Activated T-cell treated with anti-CD3 and anti-CD28 coated beads for 1 hour (primary cell): ENCODE data around the gene RPS6KL1.

Experiments
- DNase-seq: peaks from one replicate; pipeline ENCODE4 v3.0.0-alpha.2; 2020; ENCODE audit warnings: low read depth

The RPS6KL1 gene

DNA sequence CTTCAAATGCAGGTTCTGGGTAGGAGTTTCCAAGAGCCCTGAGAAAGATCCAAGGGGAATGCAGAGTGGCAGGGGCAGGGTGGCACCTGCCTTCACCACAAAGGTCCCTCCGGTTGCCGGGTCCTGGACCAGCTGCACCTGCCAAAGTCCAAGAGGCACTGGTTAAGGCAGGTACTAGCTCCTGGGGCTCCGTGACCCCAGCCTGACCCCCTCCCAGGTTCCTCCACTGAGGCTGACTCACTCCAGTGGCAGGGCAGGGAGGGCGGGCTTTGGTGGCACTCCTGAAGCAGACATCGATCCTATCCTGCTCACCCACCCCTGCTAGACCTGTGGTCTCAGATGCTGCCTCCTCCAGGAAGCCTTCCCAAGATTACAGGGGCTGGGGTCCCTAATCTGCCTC lies 11.4 kb downstream of the RPS6KL1 start:
- DNase-seq = no peak

GRCh38 chr14:74911221-74911620 lies 11.8 kb downstream of the RPS6KL1 start:
- no peak for DNase-seq

DNA sequence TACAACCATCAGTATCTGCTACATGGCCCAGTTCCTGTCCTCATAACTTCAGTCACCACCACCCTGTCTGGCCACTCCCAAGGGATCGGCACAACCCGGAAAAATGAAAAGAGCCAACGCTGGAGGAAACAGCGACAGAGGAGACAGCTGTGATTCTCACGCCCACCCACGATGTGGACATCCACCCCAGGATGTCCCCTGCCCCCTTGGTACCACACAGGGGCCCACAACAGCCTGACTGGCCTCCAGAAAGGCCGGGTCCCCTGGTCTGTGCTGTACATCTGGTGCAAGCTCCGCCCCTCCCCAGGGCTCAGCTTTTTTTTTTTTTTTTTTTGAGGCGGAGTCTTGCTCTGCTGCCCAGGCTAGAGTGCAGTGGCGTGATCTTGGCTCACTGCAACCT lies 12.5 kb downstream of the RPS6KL1 start:
- DNase-seq = no peak

DNA sequence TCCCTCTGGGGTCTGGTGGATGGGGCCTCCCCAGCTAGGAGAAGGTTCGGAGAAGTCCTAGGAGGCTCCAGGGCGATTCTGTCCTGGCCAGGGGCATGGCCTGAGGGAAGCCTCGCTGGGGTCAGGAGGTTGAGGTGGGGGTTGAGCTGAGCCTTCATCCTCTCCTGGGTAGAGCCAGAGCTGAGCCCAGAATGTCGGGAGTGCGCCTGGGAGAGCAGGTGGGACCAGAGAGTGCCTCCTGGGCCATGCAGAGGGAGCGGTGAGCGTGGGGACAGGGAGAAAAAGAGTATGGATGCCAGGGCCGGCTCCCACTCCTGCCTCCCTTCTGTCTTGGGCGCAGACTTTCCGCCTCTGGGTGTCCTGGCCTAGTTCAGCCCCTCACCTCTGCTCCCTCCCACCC lies 13.1 kb downstream of the RPS6KL1 start:
- no peak for DNase-seq

DNA sequence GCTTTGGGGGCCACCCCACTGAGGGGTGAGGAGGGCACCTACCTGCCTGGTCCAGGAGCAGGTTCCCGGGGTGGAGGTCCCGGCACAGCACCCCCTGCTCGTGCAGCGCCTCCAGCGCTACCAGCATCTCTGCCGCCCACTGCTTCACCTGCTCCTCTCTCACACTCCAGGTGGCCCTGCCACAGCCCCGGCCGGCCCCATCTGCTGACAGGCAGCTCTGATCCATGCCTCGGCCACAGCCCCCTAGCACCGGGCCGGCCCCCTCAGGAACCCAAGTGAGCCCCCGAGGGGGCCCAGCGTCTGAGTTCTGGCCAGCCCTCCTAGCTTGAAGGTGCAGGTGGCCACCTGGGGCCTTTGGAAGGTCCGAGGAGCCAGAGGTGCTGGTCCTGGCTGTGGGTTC lies 13.6 kb downstream of the RPS6KL1 start:
- DNase-seq = no peak

- DNase-seq = no peak
Measured at GRCh38 chr14:74908861-74909341, 14.2 kb downstream of the RPS6KL1 start.

- no peak for DNase-seq
Measured at GRCh38 chr14:74907744-74908143, 15.3 kb downstream of the RPS6KL1 start.

DNA sequence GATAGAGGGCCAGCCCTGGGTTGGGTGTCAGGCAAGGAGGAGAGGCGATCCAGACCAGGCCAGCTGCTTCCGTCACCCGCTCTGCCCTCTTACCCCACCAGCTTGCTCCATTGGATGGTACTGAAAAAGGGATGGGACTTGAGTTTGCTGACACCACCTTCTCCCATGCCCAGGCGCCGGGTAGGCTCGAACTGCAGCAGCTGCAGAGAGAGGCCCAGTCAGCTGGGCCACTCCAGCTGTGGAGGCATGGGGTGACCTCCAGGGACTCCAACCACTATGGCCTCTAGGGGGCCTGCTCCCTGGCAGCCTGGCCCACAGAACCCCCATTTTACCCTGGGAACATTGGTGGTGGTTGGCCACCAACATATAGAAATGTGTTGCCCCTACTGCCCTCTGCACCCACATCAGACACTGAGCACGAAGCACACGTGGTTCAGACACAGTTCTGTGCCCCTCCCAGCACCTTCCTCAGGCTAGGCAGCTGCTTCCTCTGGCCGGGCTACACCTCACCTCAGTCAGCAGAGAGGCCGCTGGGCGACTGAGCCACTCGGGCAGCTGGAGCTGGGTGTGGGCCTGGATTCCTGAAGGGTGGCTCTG lies 16.0 kb downstream of the RPS6KL1 start:
- DNase-seq = no peak

GRCh38 chr14:74905595-74906142 lies 17.4 kb downstream of the RPS6KL1 start:
- DNase-seq = peak; percentile 82

GRCh38 chr14:74904635-74905503 lies 18.2 kb downstream of the RPS6KL1 start:
- DNase-seq = no peak

- no peak for DNase-seq
Measured at GRCh38 chr14:74902941-74903705, 19.9 kb downstream of the RPS6KL1 start.

GRCh38 chr14:74898694-74899093 lies 24.4 kb downstream of the RPS6KL1 start:
- no peak for DNase-seq

DNA sequence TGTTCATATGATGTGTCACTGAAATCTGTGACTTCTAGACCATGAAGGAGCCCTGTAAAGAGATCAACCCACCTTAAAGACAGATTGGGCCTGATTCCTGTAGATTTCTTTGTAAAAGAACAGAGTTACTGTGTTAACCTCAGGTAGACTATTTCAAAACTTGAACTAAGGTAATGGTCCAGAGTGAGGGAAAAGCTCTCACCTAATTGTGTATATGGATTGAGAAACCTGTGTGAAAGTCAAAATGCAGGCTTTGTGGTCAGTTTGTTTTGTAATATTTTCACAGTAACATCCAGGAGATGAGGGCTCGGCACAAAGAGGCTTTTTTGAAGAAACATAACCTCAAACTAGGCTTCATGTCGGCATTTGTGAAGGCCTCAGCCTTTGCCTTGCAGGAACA lies 25.0 kb downstream of the RPS6KL1 start:
- no peak for DNase-seq

DNA sequence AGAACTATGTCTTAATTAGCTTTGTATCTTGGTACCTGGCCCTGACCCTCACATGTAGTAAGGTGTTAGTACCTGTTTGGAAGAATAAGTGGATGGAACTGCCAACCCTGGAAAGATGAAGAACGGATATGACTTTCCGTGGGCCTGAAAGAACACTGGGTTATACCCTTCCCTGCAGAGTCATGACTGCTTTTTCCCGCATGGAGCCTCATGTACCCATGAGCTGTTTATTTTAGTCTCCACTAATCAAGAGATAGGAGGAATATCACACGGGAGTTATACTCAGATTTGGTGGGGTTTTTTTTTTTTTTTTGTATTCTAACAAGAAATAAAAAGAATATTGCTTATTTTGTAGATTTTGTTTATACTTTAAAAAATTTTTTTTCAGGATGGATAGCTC lies 25.4 kb downstream of the RPS6KL1 start:
- DNase-seq = no peak

DNA sequence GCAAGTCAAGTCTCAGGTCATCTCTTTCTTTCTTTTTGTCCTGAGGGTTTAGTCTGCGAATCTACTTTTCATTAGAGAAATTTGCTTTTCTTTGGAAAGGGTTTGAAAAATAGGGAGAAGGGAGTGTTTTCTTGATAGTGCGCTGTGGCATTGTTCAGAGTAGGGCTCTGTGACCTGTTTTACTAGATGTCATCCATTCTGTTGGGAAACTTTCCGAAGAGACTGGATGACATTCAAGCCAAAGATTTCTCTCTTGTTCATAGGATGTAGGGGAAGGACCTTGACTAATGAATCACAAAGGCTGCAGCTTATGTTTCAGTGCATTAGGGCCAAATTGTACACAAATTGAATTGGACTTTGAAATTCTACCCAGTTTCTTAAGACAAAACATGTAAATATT lies 26.7 kb downstream of the RPS6KL1 start:
- no peak for DNase-seq

- DNase-seq = no peak
Measured at GRCh38 chr14:74893614-74894091, 29.4 kb downstream of the RPS6KL1 start.

DNA sequence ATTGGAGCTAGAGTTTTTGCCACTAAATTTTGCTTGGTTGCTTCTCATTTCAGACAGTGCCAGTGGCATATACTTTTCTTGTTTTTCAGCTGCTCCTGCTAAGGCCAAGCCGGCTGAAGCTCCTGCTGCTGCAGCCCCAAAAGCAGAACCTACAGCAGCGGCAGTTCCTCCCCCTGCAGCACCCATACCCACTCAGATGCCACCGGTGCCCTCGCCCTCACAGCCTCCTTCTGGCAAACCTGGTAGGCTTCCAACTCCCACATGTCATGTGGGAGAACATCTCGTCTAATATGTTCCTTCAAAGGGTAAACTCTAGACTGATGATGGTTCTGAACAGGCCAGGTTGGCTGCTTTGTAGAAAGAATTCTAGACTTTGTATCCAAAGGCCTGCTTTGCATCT lies 30.3 kb downstream of the RPS6KL1 start:
- no peak for DNase-seq

- no peak for DNase-seq
Measured at GRCh38 chr14:74891870-74892269, 31.2 kb downstream of the RPS6KL1 start.

DNA sequence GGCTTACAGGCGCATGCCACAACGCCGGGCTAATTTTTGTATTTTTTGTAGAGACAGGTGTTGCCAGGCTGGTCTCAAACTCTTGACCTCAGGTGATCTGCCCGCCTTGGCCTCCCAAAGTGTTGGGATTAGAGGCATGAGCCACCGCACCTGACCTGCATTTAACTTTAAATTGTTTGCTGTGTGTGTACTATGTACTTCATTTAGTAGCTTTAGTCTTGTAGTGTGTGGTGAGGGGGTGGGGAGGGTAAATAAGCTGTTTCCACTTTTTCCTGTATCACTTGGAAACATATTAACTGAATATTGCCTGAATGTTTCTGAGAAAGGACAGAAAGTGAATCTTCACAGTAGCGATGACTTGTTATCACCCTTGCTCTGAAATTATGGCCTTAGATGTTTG lies 32.8 kb downstream of the RPS6KL1 start:
- DNase-seq = no peak

DNA sequence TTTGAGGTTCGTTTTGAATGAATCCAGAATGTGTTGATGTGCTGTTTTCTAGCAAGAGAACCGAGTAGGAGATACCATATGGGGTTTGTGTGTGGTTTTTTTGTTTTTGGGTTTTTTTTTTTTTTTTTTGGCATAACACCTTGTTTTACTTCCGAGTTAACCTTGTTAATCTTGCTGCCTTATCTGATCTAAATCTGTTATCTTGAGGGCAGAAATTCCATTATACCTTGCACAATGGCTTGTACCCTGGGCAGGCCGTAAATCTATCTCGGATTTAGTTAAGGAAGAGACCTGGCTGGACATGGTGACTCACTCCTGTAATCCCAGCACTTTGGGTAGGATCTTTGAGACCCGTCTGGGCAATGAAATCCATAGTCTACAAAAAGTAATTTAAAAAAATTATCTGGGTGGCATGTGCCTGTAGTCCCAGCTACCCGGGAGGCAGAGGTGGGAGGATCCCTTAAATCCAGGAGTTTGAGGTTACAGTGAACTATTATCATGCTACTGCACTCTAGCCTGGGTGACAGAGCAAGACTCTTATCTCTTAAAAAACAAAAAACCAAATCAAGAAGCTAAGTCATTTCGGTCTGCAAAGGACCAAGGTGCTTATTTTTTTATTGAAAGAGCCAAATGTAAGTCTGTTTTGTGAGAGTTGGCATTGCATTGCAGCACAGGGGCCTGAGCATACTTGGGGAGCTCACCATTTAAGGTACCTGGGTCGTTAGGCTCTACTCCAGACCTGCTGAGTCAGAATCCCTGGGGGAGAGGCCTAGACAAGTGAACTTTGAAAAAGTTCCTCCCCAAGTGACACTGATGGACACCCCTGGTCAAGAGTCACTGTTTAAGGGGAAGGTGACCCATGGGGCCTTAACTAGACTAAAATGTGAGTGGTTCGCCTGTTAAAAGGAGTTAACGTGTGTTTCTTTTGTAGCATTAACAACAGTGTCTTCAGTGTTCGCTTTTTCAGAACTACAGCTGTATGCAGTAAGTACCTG lies 34.6 kb downstream of the RPS6KL1 start:
- no peak for DNase-seq

- DNase-seq = no peak
Measured at GRCh38 chr14:74886001-74886400, 37.1 kb downstream of the RPS6KL1 start.
